Esophagus squamous epithelium (tissue), 4 donors: ENCODE results near the gene RTP5.

Experiments
- POLR2A ChIP-seq, 4 donors: fragments of 450-650 bp; IDR thresholded peaks; one replicate each; pipeline ENCODE4 v1.6.1; 2017; ENCODE audit warnings: antibody characterized with exemption in 4 of 4, mild to moderate bottlenecking in 4 of 4, moderate library complexity in 3 of 4
- TF ChIP-seq, protein P1 (sequence below), 6 experiments: fragments of 450-650 bp in 4 of 6; fragments of 200-600 bp in 2 of 6; sonication (generic) in 2 of 6; IDR thresholded peaks; one replicate each; pipeline ENCODE4 v1.5.1; 2016 to 2019; ENCODE audit warnings: antibody characterized with exemption in 6 of 6, mild to moderate bottlenecking in 4 of 6, moderate library complexity in 4 of 6

- TF ChIP-seq, protein P1, sequence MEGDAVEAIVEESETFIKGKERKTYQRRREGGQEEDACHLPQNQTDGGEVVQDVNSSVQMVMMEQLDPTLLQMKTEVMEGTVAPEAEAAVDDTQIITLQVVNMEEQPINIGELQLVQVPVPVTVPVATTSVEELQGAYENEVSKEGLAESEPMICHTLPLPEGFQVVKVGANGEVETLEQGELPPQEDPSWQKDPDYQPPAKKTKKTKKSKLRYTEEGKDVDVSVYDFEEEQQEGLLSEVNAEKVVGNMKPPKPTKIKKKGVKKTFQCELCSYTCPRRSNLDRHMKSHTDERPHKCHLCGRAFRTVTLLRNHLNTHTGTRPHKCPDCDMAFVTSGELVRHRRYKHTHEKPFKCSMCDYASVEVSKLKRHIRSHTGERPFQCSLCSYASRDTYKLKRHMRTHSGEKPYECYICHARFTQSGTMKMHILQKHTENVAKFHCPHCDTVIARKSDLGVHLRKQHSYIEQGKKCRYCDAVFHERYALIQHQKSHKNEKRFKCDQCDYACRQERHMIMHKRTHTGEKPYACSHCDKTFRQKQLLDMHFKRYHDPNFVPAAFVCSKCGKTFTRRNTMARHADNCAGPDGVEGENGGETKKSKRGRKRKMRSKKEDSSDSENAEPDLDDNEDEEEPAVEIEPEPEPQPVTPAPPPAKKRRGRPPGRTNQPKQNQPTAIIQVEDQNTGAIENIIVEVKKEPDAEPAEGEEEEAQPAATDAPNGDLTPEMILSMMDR (IDR thresholded peaks at IDR 0.05) = no peak
- TF ChIP-seq POLR2A (IDR thresholded peaks at IDR 0.05) = no peak
These were observed 33.9 kb upstream of the RTP5 start for GRCh38 chr2:241835611-241836010.
